HG03159 (cell line): Measurements from ENCODE around the gene S100A8.

Experiments used
- ATAC-seq: cut with Tn5 transposase; IDR thresholded peaks from one replicate; pipeline ENCODE4 v1.9.1; 2021; ENCODE audit warnings: mild to moderate bottlenecking, moderate library complexity; ENCODE audit not compliant: unreplicated experiment

Gene S100A8

DNA sequence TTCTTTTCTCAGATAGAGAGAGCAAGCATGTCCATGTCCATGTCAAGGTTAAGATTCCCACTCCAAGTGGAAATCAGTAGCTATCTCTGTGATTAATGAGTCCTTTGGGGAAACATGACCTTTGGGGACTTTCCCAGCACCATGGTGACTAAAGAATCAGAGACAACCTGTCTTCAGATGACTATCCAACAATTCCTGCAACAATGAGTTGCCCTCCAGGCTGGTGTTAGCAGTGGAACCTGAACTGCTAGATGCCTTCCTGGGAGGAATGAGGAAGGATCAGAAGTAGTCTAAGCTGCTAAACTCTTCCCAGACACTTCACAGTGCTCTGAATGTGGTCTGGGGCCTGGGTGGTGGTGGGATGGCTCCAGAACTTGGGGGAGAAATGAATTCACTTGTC, 26.7 kb downstream of the S100A8 start:
- no peak for ATAC-seq

DNA sequence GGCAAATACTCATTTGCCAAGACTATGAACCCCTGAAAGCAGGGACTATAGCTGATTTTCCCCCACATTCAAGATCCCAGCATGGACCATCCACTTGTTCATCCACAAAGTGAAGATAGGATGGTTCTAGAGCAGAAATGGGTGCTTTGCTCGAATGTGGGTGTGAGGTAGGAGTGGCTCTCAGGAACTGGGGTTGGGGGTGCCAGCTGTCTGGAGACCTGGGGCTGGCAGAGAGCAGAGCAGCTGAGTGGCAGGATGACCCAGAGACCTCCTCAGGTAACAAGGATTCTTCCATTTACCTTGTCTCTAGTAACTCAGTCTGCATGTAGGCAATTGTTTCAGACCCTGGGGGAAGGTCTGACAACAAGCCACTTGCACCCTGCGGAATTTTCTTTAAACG, 27.2 kb downstream of the S100A8 start:
- ATAC-seq = no peak

DNA sequence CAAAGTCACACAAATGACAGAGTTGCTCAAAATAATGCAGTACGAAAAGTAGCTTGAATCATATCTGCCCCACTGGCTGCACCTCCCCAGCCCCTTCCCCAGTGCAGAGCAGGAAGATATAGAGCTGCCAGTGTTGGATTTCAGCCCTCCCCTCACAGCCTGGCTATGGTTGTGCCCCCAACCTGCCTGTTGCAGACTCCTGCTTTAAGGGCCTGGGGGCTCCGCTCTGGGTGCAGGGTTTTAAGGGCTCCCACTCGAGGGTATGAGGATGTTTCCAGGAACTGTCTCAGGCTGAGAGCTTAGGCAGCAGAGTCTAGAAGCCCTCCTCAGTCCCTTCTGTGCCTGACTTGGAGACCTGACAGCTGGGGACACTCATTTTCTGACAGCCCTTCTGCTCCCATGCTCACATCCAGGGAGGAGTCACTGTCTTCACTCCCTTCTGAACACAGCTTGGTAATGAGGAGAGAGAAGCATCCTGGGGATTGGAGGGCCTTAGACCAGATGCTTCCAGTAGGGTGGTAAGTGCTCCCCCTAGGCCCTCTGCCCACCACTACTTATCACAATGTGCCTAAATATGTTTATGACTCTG, 28.6 kb downstream of the S100A8 start:
- ATAC-seq = no peak

DNA sequence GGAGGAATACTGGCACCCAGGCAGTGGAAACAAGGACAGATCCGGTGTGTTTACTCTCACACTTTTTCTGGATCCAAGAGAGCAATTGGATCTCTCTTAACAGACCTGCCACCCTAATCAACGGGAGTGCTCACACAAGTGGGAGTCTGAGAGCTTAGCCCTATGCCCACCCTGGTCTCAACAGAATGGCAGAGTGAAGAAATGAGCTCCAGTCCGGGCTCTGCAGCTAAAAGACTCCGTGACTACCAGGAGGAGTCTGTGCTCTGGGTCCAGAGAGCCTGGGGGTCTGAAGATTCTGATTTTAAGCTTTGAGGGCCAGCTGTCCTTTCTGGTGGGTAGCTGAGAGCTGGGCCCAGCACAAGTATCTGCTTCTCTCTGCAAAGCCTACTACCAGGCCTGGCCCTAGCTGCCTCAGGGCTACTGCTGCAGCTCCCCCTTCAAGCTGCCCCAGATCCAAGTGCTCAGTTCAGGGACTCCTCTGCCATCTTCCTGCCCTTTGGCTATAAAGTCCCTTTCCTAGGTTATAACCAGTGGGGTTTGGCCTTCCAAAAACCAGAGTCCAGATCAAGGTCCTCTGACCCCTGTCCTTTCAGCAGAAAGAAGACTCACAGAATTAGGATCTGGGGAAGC, 29.3 kb downstream of the S100A8 start:
- no peak for ATAC-seq

- no peak for ATAC-seq
These were observed 30.0 kb downstream of the S100A8 start for GRCh38 chr1:153360592-153361479.

- no peak for ATAC-seq
These were observed 30.7 kb downstream of the S100A8 start for GRCh38 chr1:153360190-153360589.

DNA sequence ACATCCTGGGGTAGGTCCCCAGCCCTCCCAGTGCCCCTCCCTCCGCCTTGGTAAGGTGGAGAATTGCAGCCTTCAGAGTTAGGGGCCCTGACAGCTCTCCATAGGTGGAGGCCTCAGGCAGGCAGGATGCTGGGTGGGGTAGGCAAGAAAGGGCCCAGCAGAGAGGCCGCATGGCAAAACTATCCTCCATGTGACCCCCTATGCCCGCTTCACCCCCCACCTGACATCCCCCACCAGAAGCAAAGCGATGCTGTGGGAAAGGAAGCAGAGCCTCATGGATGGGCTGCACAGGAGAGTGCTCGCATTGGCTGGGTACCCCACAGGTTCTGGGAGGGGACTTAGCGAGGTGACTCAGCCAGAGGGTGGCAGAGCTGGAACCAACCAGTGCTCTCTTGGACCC, 31.6 kb downstream of the S100A8 start:
- ATAC-seq = no peak

GRCh38 chr1:153358691-153358975, 32.2 kb downstream of the S100A8 start:
- no peak for ATAC-seq

GRCh38 chr1:153357853-153358690, 32.8 kb downstream of the S100A8 start, which contains the start of gene S100A9:
S100A9 (plus strand) TSS chr1:153357854; CDS start chr1:153358284, 430 bp downstream.
- ATAC-seq = no peak

DNA sequence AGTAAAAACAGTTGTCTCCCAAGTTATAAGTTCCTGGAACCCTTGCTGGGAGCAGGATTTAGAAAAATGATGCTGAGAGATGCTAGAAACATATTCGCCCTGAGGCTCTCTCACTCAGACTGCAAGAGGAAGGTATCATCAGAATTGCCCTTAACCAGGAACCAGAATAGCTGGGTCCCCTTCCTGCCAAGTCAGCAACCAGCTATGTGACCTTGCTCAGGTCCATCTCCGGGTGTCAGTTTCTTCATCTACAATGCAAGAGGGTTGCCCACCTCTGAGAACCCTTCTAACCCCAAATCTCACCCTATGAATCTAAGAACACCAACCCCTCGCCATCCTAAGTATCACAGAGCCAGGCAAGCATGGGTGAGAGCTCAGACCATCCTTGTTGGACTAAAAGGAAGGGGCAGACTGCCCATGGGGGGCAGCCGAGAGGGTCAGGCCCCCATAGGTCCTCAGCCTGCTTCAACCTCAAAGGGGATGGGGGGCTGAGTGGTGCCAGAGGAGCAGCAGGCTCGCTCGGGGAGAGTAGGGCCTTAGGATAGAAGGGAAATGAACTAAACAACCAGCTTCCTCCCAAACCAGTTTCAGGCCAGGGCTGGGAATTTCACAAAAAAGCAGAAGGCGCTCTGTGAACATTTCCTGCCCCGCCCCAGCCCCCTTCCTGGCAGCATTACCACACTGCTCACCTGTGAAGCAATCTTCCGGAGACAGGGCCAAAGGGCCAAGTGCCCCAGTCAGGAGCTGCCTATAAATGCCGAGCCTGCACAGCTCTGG, 33.6 kb downstream of the S100A8 start:
- no peak for ATAC-seq

- no peak for ATAC-seq
These were observed 34.3 kb downstream of the S100A8 start for GRCh38 chr1:153356392-153357075.

- ATAC-seq = no peak
These were observed 35.3 kb downstream of the S100A8 start for GRCh38 chr1:153355445-153356071.

DNA sequence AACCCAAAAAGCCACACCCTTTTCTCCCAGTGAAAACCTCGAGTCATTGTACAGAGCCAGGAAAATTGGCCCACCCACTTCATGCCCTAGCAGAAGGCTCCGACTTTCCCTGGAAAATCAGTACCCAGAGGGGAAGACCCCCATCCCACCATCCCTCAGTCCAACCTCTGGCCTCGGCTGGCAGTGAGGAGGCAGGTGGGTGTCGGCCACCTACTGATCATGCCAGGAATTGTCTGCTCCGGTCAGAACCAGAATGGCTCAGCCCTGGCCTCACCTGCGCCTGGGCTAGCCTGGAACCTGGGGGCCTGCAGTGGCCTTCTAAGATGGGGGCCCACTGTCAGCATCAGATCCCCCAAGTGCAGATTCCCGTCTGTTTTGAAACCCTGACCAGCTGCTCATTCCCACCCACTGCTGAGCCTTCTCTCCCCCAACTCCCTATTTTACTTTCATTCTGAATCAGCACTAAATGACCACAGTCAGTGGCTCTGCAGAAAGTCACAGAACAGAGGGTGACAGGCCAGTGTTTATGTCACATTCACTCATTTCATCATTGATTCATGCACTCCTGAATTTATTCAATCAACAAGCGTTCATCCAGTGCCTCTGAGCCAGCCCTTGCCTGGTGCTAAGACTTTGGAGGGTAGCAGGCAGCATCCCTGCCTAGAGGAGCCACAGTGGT, 36.2 kb downstream of the S100A8 start:
- no peak for ATAC-seq

GRCh38 chr1:153353226-153353947, 37.5 kb downstream of the S100A8 start:
- no peak for ATAC-seq

DNA sequence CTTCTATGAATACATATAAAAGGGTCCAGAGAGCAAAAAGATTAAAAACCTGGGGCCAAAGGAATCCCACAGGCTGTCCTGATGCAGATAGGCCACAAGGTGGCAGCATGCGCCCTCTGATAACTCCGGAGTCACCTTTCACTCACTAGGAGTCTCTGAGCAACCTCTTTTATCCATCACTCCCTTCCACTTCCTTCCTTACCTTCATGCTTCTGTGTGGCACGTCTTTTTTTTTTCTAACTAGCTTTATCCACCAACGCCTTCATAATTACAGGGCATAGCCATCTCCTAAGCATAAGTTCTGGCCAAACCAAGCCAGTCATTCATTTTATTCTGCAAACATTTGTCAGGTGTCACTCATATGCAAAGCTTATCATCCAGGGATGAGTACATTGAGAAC, 38.4 kb downstream of the S100A8 start:
- ATAC-seq = no peak

GRCh38 chr1:153350321-153350957, 40.4 kb downstream of the S100A8 start:
- no peak for ATAC-seq

DNA sequence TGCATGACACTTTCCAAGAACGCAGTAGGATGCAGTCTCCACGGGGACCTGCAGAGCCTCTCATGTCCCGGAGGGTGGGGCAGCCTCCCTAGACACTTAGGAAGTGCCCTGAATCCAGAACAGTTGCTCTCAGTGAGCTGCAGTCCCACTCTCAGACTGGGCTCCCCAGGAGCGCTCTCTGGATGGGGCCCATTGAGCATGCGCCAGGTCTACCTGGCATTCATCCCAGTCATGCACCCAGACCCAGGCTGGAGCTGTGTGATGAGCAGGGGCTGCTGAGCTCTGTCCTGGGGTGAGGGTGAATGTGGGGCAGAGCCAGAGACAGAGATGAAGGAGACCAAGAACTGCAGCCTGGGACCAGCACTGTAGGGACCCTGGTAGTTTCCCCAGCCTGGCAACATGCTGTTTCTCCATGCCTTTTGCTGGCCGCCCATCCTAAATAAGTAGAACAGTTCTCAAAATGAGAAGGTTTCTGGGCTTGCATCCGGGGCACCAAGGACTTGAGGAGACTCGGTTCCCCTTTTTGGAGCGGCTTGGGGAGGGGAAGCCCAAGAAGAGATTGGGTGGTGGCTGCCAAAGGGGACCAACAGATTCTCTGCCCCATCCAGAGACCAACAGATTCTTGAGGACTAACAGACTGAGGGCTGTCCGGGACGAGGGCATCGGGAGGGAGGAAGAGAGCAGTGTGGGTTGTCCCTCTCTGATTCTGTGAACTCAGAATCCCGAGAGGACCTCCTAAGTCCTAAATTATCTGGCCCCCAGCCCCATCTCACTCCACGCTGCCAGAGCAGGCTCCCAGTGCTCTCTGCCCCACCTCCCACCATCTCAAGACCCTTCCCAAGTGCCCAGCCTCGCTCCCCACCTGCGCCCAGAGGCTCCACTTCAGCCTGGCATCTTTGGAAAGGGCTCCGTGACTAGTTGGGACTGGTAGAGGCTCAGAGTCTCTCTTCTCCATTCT, 41.2 kb downstream of the S100A8 start:
- no peak for ATAC-seq
